Brain microvascular endothelial cell (primary cell): ENCODE results near the gene DHRS12.

Experiments
- DNase-seq: peaks from one replicate; pipeline ENCODE4 v3.0.0-alpha.2; 2020
- H3K27ac ChIP-seq: fragments of 250-450 bp; sonication (Bioruptor Pico); 2 replicates; pipeline ENCODE4 v1.5.1; 2020; ENCODE audit warnings: mild to moderate bottlenecking, moderate library complexity
- H3K27me3 ChIP-seq: fragments of 250-450 bp; sonication (Bioruptor Pico); replicated peaks from 2 replicates; pipeline ENCODE4 v1.5.1; 2020; ENCODE audit warnings: mild to moderate bottlenecking
- H3K36me3 ChIP-seq: fragments of 250-450 bp; sonication (Bioruptor Pico); replicated peaks from 2 replicates; pipeline ENCODE4 v1.5.1; 2020; ENCODE audit warnings: mild to moderate bottlenecking
- H3K4me3 ChIP-seq: 2 replicates; pipeline ENCODE4 v1.5.1; 2011; ENCODE audit warnings: low read depth, mild to moderate bottlenecking, control low read depth, low read length, moderate library complexity
- CTCF ChIP-seq: IDR thresholded peaks from 2 replicates; pipeline ENCODE4 v1.5.1; 2011; ENCODE audit warnings: low read depth, mild to moderate bottlenecking, moderate library complexity, low read length, control low read depth, inconsistent platforms; ENCODE audit errors: missing control alignments
- in situ Hi-C: cut with HindIII; loops from 2 replicates; pipeline ENCODE4 v1.10.0; 2017; ENCODE audit warnings: low sequenced_read_pairs, low pct_ligation_motif_present

The DHRS12 gene

DNA sequence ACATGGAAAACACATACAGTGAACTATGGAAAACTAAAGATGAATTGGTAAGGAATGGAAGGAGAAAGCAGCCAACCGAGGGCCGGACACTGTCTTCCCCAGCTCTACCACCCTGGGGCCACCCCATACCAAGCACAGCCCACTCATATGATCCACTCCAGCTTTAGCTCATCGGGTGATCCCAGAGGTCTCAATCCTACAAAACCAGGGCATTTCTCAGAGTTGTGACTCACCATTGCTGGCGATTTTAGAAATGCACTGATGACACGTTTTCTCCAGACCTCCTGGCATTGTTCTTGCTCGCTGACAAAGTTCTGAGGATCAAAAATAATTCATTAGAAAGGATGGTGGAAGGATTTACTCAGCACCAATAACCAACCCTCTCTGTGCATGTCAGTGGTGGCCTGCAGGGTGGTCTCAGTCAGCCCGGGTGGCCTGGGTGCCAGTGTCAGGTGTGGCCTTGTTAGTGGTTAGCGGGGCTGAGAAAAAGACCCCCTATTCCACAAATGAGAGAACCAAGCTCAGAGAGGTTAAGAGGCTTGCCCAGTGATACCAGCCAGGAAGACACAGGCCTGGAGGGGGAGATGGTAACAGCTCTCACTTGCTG, 34.4 kb upstream of the DHRS12 start:
- no peak for TF ChIP-seq CTCF

DNA sequence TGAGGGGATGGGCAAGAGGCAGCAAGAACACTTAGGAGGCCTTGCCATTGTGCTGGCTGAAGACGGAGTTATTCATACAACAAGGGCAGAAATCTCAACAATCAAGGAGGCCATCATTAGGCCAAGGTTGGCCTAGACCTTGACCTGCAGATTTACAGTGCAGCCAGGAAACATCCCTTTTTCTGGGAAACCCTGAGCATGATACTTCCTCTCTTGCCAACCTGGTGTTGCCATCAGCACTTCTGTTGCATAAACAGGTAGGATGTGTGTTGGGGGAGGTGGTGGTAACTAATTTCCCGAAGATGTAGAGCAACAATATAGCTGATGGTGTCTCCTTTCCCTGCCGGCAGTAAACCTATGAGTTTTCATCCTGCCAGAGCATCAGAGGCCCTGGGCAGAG, 33.1 kb upstream of the DHRS12 start:
- no peak for TF ChIP-seq CTCF
- no peak overlapping the region for H3K4me3 ChIP-seq
- in situ Hi-C loops = no loop called here
- H3K27me3 ChIP-seq = no peaks in the 10 kb centered on the region
- no peak for DNase-seq
- no peaks in the 10 kb centered on the region for H3K36me3 ChIP-seq
- H3K27ac ChIP-seq = no peak overlapping the region

More for the DNA sequence above, 34.4 kb upstream of the DHRS12 start:
- Histone ChIP-seq H3K27ac (no peak overlapping the region), H3K4me3 (no peak overlapping the region), H3K27me3 (no peaks in the 10 kb centered on the region), H3K36me3 (no peaks in the 10 kb centered on the region)
- peak; percentile 71 for DNase-seq
- in situ Hi-C loops = no loop called here

DNA sequence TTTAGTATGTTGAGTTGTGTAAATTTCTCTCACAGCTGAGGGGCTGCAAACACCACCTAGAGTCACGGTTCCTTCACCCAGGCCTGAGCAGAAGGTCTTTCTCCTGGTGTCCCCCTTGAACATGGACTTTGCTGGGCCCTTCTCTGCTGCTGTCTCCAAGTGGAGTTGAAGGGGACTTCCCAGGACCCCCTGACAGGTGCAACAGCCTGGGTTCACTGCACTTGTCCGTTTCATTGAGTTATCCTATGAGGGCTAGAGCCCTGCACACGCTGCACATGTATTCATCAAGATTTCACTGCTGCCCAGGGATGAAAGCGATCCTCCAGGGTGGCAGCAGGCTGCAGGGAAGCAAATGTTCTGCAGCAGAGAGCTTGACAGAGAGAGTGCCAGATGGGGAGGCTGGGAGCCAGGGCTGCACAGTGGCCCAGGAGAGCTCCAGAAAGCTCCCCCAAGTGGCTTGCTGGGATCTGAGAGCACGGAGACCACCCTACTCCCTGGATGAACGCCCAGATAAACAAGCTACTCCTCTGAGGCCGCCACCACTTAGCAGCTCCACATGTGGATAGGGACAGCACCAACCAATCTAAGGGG, 30.7 kb upstream of the DHRS12 start:
- Histone ChIP-seq H3K4me3 (no peak overlapping the region), H3K36me3 (no peaks in the 10 kb centered on the region), H3K27ac (no peak overlapping the region), H3K27me3 (no peaks in the 10 kb centered on the region)
- DNase-seq = no peak
- TF ChIP-seq CTCF = no peak
- in situ Hi-C loops = no loop called here

DNA sequence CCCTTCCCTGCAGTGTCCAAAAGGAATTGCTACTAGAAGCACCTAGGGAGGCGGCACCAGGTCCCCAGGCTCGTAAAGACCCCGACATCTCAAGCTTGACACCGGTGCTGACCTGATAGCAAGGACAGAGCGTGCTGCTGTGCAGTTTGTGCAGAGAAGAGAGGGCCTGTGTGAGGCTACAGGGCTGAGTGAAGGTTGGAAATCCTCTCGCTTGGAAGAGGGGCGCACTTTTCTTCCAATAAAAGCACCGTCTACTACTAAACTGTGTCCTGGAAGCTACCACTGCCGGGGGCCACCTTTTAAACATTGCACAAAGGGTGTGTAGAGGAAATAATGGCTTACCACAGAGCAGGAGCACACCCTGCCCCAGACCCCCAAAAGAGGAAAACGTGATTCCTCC, 30.0 kb upstream of the DHRS12 start:
- no peak for TF ChIP-seq CTCF
- Histone ChIP-seq H3K4me3 (no peak overlapping the region), H3K27ac (no peak overlapping the region), H3K36me3 (no peaks in the 10 kb centered on the region), H3K27me3 (no peaks in the 10 kb centered on the region)
- in situ Hi-C loops = no loop called here
- no peak for DNase-seq

DNA sequence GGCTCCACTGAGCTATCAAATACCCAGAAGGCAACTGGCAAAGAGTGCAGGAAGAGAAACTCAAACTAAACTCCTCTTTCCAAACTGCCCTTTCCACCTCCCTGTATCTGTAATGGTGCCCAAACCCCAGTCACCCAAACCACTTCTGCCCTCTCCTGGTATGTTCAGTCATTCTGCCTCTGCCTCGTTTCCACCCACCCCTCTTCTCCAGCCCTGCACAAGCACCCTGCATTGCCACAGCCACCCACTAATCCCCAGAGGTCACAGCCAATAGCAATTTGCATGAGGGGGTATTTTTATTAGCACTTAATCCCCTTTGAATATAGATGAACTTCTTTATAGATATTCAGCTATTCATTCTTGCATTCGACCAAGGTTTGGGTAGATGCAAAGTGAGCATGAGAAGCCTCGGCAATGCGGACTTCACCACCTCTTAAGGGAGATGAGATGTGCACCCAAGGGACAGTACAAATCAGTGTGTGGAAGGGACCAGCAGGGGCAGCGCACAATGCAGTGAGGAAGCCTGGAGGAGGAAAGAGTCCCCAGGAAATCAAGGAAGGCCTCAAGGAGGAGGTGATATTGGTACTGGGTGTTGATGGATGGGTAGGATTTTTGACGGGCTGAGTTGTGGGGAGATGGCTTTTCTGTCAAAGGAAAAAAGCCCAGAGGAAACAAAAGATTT, 28.6 kb upstream of the DHRS12 start:
- no peak overlapping the region for H3K27ac ChIP-seq
- no peaks in the 10 kb centered on the region for H3K27me3 ChIP-seq
- DNase-seq = no peak
- H3K36me3 ChIP-seq = no peaks in the 10 kb centered on the region
- in situ Hi-C loops = no loop called here
- no peak overlapping the region for H3K4me3 ChIP-seq
- peak; percentile 60 for TF ChIP-seq CTCF

DNA sequence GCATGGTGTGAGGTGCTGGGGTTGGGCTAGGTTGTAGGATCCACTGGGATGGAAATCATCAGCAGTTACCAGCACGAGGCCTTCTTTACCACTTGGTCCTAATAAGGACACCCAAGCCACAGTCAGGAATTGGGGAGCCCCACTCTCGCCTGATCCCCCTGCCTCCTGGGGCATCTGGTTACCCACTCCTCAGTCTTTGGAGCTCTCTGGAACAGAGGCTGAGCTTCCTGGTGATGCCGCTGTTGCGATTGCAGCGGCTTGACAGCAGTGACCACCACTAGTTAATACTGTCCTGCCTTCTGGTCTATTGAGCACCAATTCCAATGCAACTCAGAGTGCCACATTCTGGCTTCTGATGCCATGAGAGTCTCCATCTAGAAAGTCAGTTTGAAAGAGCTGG, 27.6 kb upstream of the DHRS12 start:
- DNase-seq = no peak
- H3K27ac ChIP-seq = no peak overlapping the region
- H3K27me3 ChIP-seq = peaks cover 5% of the 10 kb centered on the region
- no peaks in the 10 kb centered on the region for H3K36me3 ChIP-seq
- no peak for TF ChIP-seq CTCF
- H3K4me3 ChIP-seq = no peak overlapping the region
- in situ Hi-C loops = no loop called here
